Measurements from ENCODE around the gene COMMD8. TPM values are rescaled to one million over a fixed set of nuclear protein-coding genes. Genes with fewer than 3 reads are reported as not detected.

Gene COMMD8
- total RNA-seq, 1 experiment from 2014 or later = 10.9 TPM

DNA sequence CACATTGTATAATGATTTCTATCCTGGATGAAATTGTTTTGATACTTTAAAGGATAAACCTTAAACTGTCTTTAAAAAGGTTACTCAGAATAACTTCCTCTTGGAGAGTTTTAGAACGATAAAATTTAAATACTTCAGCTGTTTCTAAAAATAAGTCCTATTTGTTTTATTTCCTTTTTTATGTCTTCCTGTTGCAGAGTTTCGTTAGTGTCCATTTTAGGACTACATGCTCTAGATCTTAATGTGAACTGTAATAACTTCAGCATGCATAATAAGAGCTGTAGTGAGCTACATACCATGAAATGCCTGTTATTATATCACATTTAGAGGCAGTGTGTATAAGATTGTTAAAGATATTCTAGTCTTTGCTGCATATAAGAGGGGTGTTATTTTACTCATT is 36.2 kb upstream of the COMMD8 start:
- no peak overlapping the region for H2BK5ac ChIP-seq (ENCODE audit: insufficient read length, low read length)
- H3T11ph ChIP-seq (ENCODE audit: low read length) = no peak overlapping the region
- no peak overlapping the region for H2AK5ac ChIP-seq (ENCODE audit: insufficient read length, low read length)
- H2BK120ac ChIP-seq (ENCODE audit: low read depth, low read length, poor library complexity, severe bottlenecking) = no peak overlapping the region
- H2BK15ac ChIP-seq (ENCODE audit: low read depth, low read length) = no peak overlapping the region
- Mint-ChIP-seq H3K27ac (no peak overlapping the region), H3K4me1 (no peaks in the 10 kb centered on the region), H3K9me3 (no peaks in the 10 kb centered on the region), H3K4me3 (no peak overlapping the region), H3K36me3 (ENCODE audit: insufficient read depth in 1 of 3, low read depth in 3 of 3) (no peaks in the 10 kb centered on the region; a peak in 1 of 7 replicates), H3K27me3 (ENCODE audit: low read depth) (no peaks in the 10 kb centered on the region)
- H4K8ac ChIP-seq (replicated peaks; ENCODE audit: insufficient read length, low read depth, low read length) = no peak overlapping the region
- H3K56ac ChIP-seq (ENCODE audit: insufficient read length, low read depth, low read length) = no peak overlapping the region
- H3K9me3 ChIP-seq (ENCODE audit: control insufficient read depth, low read depth, low read length) = no peaks in the 10 kb centered on the region
- no peaks in the 10 kb centered on the region for H3K27me3 ChIP-seq (ENCODE audit: insufficient read depth, low read length)
- no peak overlapping the region for H3K4ac ChIP-seq (ENCODE audit: low read depth, low read length)
- no peak for DNase-seq
- no peak overlapping the region for H3K4me2 ChIP-seq (ENCODE audit: insufficient read depth, insufficient read length, low read length)
- no peak overlapping the region for H3K18ac ChIP-seq (ENCODE audit: insufficient read length, low read depth, low read length)
- H3K23me2 ChIP-seq (ENCODE audit: insufficient read length, low read depth, low read length, poor library complexity, severe bottlenecking) = no peaks in the 10 kb centered on the region
- H3K14ac ChIP-seq (ENCODE audit: insufficient read depth, low read length) = no peak overlapping the region
- no peaks in the 10 kb centered on the region for H3K79me1 ChIP-seq (ENCODE audit: insufficient read depth, low read depth, low read length, poor library complexity, severe bottlenecking)
- no peak overlapping the region for H3K23ac ChIP-seq (ENCODE audit: insufficient read length, low read depth, low read length)
- H4K91ac ChIP-seq (ENCODE audit: insufficient read length, low read depth, low read length) = no peak overlapping the region
- no peak overlapping the region for H4K5ac ChIP-seq (ENCODE audit: insufficient read length, low read depth, low read length)
- no peaks in the 10 kb centered on the region for H3K79me2 ChIP-seq (ENCODE audit: insufficient read depth, low read length)
- H3K27ac ChIP-seq (ENCODE audit: insufficient read length, low read depth, low read length) = no peak overlapping the region
- H2BK12ac ChIP-seq (ENCODE audit: insufficient read length, low read depth, low read length) = no peak overlapping the region
- no peaks in the 10 kb centered on the region for H3K4me1 ChIP-seq (ENCODE audit: insufficient read depth, low read length)
- H2BK20ac ChIP-seq (ENCODE audit: low read depth, low read length, poor library complexity, severe bottlenecking) = no peak overlapping the region
- no CpG with 5 or more reads among the region's 2 CpGs for WGBS (ENCODE audit: extremely low coverage, insufficient read length, low lambda C conversion rate)
- no peak overlapping the region for H3K9ac ChIP-seq (ENCODE audit: extremely low read depth, insufficient read length, low read length)
- TF ChIP-seq, protein P1, sequence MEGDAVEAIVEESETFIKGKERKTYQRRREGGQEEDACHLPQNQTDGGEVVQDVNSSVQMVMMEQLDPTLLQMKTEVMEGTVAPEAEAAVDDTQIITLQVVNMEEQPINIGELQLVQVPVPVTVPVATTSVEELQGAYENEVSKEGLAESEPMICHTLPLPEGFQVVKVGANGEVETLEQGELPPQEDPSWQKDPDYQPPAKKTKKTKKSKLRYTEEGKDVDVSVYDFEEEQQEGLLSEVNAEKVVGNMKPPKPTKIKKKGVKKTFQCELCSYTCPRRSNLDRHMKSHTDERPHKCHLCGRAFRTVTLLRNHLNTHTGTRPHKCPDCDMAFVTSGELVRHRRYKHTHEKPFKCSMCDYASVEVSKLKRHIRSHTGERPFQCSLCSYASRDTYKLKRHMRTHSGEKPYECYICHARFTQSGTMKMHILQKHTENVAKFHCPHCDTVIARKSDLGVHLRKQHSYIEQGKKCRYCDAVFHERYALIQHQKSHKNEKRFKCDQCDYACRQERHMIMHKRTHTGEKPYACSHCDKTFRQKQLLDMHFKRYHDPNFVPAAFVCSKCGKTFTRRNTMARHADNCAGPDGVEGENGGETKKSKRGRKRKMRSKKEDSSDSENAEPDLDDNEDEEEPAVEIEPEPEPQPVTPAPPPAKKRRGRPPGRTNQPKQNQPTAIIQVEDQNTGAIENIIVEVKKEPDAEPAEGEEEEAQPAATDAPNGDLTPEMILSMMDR (conservative IDR thresholded peaks at IDR 0.05) = no peak
- H2AFZ ChIP-seq (ENCODE audit: low read length) = no peak overlapping the region
- H4K20me1 ChIP-seq (ENCODE audit: control insufficient read depth, insufficient read depth, insufficient read length) = no peaks in the 10 kb centered on the region

All from H9 (cell line).